Gastrocnemius medialis (tissue), 4 donors: ENCODE results near the gene EPS15. TPM values are rescaled to one million over a fixed set of nuclear protein-coding genes. Genes with fewer than 3 reads are reported as not detected.

Source experiments
- ATAC-seq, 2 donors: fragments of 150-250 bp; one replicate each; pipeline ENCODE4 v1.9.1; 2016
- DNase-seq, 2 donors: peaks; one replicate each; pipeline ENCODE4 v3.0.0-alpha.2; 2019
- H3K27ac ChIP-seq, 4 donors: fragments of 200-600 bp; sonication (generic); 1 replicate in 1 of 4; 2 replicates in 3 of 4; pipeline ENCODE4 v1.5.1; 2016 to 2018; ENCODE audit warnings: mild to moderate bottlenecking in 2 of 4, moderate library complexity in 1 of 4
- H3K27me3 ChIP-seq, 3 donors: fragments of 200-600 bp; sonication (generic) in 2 of 3; 1 replicate in 1 of 3; 2 replicates in 2 of 3; pipeline versions ENCODE4 v1.5.1 to v1.6.0; 2016 to 2019; ENCODE audit warnings: mild to moderate bottlenecking in 1 of 3, moderate library complexity in 1 of 3
- H3K36me3 ChIP-seq, 2 donors: fragments of 200-600 bp; sonication (generic) in 1 of 2; one replicate each; pipeline ENCODE4 v1.5.1; 2017 to 2018
- H3K4me1 ChIP-seq, 2 donors: fragments of 200-600 bp; sonication (generic) in 1 of 2; one replicate each; pipeline ENCODE4 v1.5.1; 2016 to 2017; ENCODE audit warnings: mild to moderate bottlenecking in 2 of 2
- H3K4me3 ChIP-seq, 4 donors: fragments of 200-600 bp; sonication (generic) in 3 of 4; 1 replicate in 1 of 4; 2 replicates in 3 of 4; pipeline ENCODE4 v1.5.1; 2016 to 2019; ENCODE audit warnings: mild to moderate bottlenecking in 2 of 4
- H3K9me3 ChIP-seq, 3 donors: fragments of 200-600 bp; sonication (generic) in 2 of 3; 1 replicate in 1 of 3; 2 replicates in 2 of 3; pipeline ENCODE4 v1.5.1; 2016 to 2019
- CTCF ChIP-seq, 5 experiments: fragments of 450-650 bp in 3 of 5; fragments of 200-600 bp in 2 of 5; sonication (generic) in 2 of 5; IDR thresholded peaks in 4 of 5; conservative IDR thresholded peaks in 1 of 5; 1 replicate in 4 of 5; 2 replicates in 1 of 5; pipeline ENCODE4 v1.5.1; 2016 to 2019; ENCODE audit warnings: antibody characterized with exemption in 5 of 5, mild to moderate bottlenecking in 3 of 5, moderate library complexity in 3 of 5
- POLR2A ChIP-seq, 2 donors: fragments of 450-650 bp; IDR thresholded peaks; one replicate each; pipeline ENCODE4 v1.6.1; 2017; ENCODE audit warnings: antibody characterized with exemption in 2 of 2, mild to moderate bottlenecking in 2 of 2, moderate library complexity in 2 of 2
- in situ Hi-C, 4 donors: fragments of 200-750 bp; cut with MboI; loops; one replicate each; pipeline versions ENCODE4 v1.15.0 to v1.8.0; 2017; ENCODE audit warnings: low sequenced_read_pairs in 4 of 4
- intact Hi-C: fragments of 100-400 bp; cut with DNase I; formaldehyde crosslinking; loops from one replicate; pipeline ENCODE4 v1.15.1; 2023; ENCODE audit warnings: low total_unique reads
- total RNA-seq, 4 donors: library from RNA; depleted of rRNA; stranded (reverse); fragments of >200 nt; gene quantifications; one replicate each; pipeline versions ENCODE4 v1.1.0 to v1.2.3, GENCODE V29; 2016

The EPS15 gene
- total RNA-seq, 4 donors from 2014 or later, result 44.8 to 121 (median 71.0) TPM

DNA sequence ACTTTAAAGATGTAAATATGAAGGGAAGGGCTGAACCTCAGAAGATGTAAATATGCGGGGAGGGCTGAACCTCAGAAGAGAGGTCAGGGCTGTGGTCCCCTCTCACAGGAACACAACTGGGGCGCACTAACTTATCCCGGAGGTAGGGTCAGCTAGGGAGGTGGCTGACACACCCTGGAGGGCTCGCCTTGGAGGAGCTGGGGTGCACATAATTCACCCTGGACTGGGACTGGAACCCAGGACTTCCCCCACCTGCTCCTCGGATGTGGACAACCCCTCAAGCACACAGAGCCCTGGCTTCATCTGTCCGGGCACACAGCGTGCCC, 174.8 kb downstream of the EPS15 start:
- in situ Hi-C loops, result no loop called here
- ATAC-seq, result no peak

DNA sequence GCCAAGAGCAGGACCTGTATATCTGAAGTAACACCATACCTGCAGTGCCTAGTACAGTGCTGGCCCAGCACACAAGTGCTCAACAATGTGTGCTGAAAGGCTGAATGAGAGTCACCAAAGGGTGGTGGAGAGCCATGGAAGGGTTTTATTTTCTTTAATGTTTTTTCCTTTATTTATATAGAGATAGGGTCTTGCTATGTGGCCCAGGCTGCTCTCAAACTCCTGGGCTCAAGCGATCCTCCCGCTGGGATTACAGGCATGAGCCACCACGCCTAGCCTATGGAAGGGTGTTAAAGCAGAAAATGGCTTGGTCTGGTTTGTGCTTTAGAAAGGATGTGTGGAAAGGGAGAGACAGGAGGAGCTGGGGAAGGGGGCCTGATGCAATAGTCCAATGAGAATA, 175.4 kb downstream of the EPS15 start:
- Histone ChIP-seq H3K9me3 (no peaks in the 10 kb centered on the region), H3K4me1 (no peaks in the 10 kb centered on the region), H3K36me3 (no peaks in the 10 kb centered on the region), H3K27ac (no peak overlapping the region), H3K4me3 (no peak overlapping the region), H3K27me3 (peaks cover 24% of the 10 kb centered on the region in 3 donors)
- ATAC-seq (no peak), DNase-seq (no peak)
- in situ Hi-C loops, result no loop called here
- TF ChIP-seq POLR2A (IDR thresholded peaks at IDR 0.05) (no peak), CTCF (IDR thresholded peaks at IDR 0.05 in 4 of 5, conservative IDR thresholded peaks at IDR 0.05 in 1 of 5) (no peak)
- intact Hi-C loops, result no loop called here

More for the DNA sequence above, 174.8 kb downstream of the EPS15 start:
- H3K36me3 ChIP-seq, result no peaks in the 10 kb centered on the region
- no peaks in the 10 kb centered on the region for H3K9me3 ChIP-seq
- H3K27me3 ChIP-seq, result peaks cover 24% of the 10 kb centered on the region in 3 donors
- TF ChIP-seq CTCF (IDR thresholded peaks at IDR 0.05 in 4 of 5, conservative IDR thresholded peaks at IDR 0.05 in 1 of 5), result no peak
- no peak for TF ChIP-seq POLR2A (IDR thresholded peaks at IDR 0.05)
- H3K4me3 ChIP-seq, result no peak overlapping the region
- no peak overlapping the region for H3K27ac ChIP-seq
- intact Hi-C loops, result no loop called here
- H3K4me1 ChIP-seq, result no peaks in the 10 kb centered on the region
- no peak for DNase-seq

- Histone ChIP-seq H3K36me3 (no peaks in the 10 kb centered on the region), H3K27ac (no peak overlapping the region), H3K27me3 (peaks cover 24% of the 10 kb centered on the region in 3 donors), H3K4me1 (no peaks in the 10 kb centered on the region), H3K4me3 (no peak overlapping the region), H3K9me3 (no peaks in the 10 kb centered on the region)
- intact Hi-C loops (no loop called here), in situ Hi-C loops (no loop called here)
- TF ChIP-seq CTCF (IDR thresholded peaks at IDR 0.05 in 4 of 5, conservative IDR thresholded peaks at IDR 0.05 in 1 of 5), result no peak
- no peak for TF ChIP-seq POLR2A (IDR thresholded peaks at IDR 0.05)
- ATAC-seq (no peak), DNase-seq (no peak)
Measured at GRCh38 chr1:51342591-51343206, 176.4 kb downstream of the EPS15 start.

DNA sequence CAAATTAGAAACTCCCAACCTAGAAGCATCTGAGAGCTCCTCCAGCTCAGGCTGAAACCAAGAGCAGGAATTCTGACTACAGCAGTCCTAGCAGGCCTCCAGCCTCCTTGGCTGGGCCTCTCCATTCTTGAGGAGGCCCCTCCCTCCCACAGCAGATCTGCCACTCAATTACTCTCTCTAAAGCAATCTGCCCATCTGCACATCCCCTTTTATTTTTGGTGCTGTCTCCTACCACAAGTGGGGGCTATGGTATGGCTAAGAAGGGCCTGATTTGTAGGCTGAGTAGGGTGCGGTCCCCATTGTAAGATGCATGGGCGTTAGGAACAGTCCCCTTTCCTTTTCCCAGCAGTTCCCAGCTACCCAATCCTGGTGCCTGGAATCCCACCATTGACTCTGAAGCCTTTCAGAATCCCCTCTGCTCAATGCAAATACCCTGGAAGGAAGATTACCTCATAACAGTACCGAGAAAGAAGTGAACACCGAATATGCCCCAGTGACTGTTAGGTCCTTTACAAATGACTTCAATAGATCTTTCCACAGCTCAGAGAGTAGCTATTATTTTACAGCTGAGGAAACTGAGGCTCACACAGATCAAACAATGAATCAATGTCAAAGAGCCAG, 177.1 kb downstream of the EPS15 start:
- intact Hi-C loops, result no loop called here
- TF ChIP-seq POLR2A (IDR thresholded peaks at IDR 0.05), result no peak
- TF ChIP-seq CTCF (IDR thresholded peaks at IDR 0.05 in 4 of 5, conservative IDR thresholded peaks at IDR 0.05 in 1 of 5), result no peak
- Histone ChIP-seq H3K36me3 (no peaks in the 10 kb centered on the region), H3K4me3 (no peak overlapping the region), H3K27me3 (peaks cover 24% of the 10 kb centered on the region in 3 donors), H3K9me3 (no peaks in the 10 kb centered on the region), H3K27ac (no peak overlapping the region), H3K4me1 (no peaks in the 10 kb centered on the region)
- in situ Hi-C loops, result no loop called here
- DNase-seq (no peak), ATAC-seq (no peak)
